Caco-2 (cell line): Measurements from ENCODE around the gene STAB2. TPM values are rescaled to one million over a fixed set of nuclear protein-coding genes. Genes with fewer than 3 reads are reported as not detected.

Experiments
- BruUV-seq: library from RNA; stranded (reverse); fragments of 400-500 nt; replicated peaks from 2 replicates; lab custom pipeline; 2021; lab: Mats Ljungman, UMichigan
- CTCF ChIA-PET: fragments of 300-600 bp; sonication (Branson Sonifier 250); formaldehyde crosslinking; loops from one replicate; lab custom pipeline; 2022; ENCODE audit warnings: antibody characterized with exemption; lab: Charles Lee
- POLR2A ChIA-PET: fragments of 300-600 bp; sonication (Branson Sonifier 250); formaldehyde crosslinking; loops from one replicate; lab custom pipeline; 2022; ENCODE audit warnings: antibody characterized with exemption; lab: Charles Lee
- DNase-seq, 2 experiments: peaks; one replicate each; pipeline versions ENCODE4 v3.0.0 to v3.0.0-alpha.2; 2020 to 2022
- H3K27me3 ChIP-seq: replicated peaks from 2 replicates; pipeline ENCODE4 v1.6.0; 2011; ENCODE audit warnings: low read length; ENCODE audit not compliant: control insufficient read depth, insufficient read depth
- H3K36me3 ChIP-seq: 2 replicates; pipeline ENCODE4 v1.5.1; 2011; ENCODE audit warnings: low read length; ENCODE audit not compliant: control insufficient read depth, insufficient read depth
- H3K4me1 ChIP-seq: fragments of 250-450 bp; sonication (Bioruptor Pico); 2 replicates; pipeline ENCODE4 v1.5.1; 2020; ENCODE audit warnings: mild to moderate bottlenecking
- H3K4me3 ChIP-seq: 2 replicates; pipeline ENCODE4 v1.5.1; 2011; ENCODE audit warnings: low read depth, mild to moderate bottlenecking, control low read depth, low read length
- H3K9me3 ChIP-seq: fragments of 250-450 bp; sonication (Bioruptor Pico); 2 replicates; pipeline ENCODE4 v1.5.1; 2020; ENCODE audit warnings: mild to moderate bottlenecking, moderate library complexity
- H3K27ac Mint-ChIP-seq: one replicate; pipeline ENCODE4 v1.8.0; 2022; ENCODE audit warnings: mixed read lengths; ENCODE audit not compliant: unreplicated experiment
- H3K27me3 Mint-ChIP-seq: one replicate; pipeline ENCODE4 v1.8.0; 2022; ENCODE audit warnings: mixed read lengths; ENCODE audit not compliant: insufficient read depth, unreplicated experiment
- H3K36me3 Mint-ChIP-seq: one replicate; pipeline ENCODE4 v1.8.0; 2022; ENCODE audit warnings: mild to moderate bottlenecking, mixed read lengths; ENCODE audit not compliant: insufficient read depth, unreplicated experiment
- H3K4me1 Mint-ChIP-seq: one replicate; pipeline ENCODE4 v1.8.0; 2022; ENCODE audit warnings: low read depth, mixed read lengths; ENCODE audit not compliant: unreplicated experiment
- H3K4me3 Mint-ChIP-seq: one replicate; pipeline ENCODE4 v1.8.0; 2022; ENCODE audit warnings: mild to moderate bottlenecking, moderate library complexity, mixed read lengths; ENCODE audit not compliant: unreplicated experiment
- H3K9me3 Mint-ChIP-seq: one replicate; pipeline ENCODE4 v1.8.0; 2022; ENCODE audit warnings: mixed read lengths; ENCODE audit not compliant: unreplicated experiment
- intact Hi-C: fragments of 100-400 bp; cut with micrococcal nuclease; formaldehyde crosslinking; loops from one replicate; pipeline ENCODE4 v1.10.0; 2022; ENCODE audit not compliant: unreplicated experiment
- total RNA-seq: library from RNA; stranded (reverse); gene quantifications from 2 replicates; pipeline ENCODE4 v1.2.3, GENCODE V29; 2022
- TF ChIP-seq, protein P1 (sequence below), 2 experiments: fragments of 200-600 bp in 1 of 2; IDR thresholded peaks; 1 replicate in 1 of 2; 2 replicates in 1 of 2; pipeline versions ENCODE4 v1.5.1 to v1.8.0; 2011 to 2022; ENCODE audit warnings: antibody characterized with exemption in 1 of 2, control low read depth in 1 of 2, inconsistent platforms in 1 of 2, low read depth in 1 of 2, low read length in 1 of 2, mild to moderate bottlenecking in 1 of 2, moderate library complexity in 1 of 2; ENCODE audit not compliant: insufficient read depth in 1 of 2, severe bottlenecking in 1 of 2, unreplicated experiment in 1 of 2

Gene STAB2
- total RNA-seq, 1 experiment from 2014 or later: 0.25 TPM

DNA sequence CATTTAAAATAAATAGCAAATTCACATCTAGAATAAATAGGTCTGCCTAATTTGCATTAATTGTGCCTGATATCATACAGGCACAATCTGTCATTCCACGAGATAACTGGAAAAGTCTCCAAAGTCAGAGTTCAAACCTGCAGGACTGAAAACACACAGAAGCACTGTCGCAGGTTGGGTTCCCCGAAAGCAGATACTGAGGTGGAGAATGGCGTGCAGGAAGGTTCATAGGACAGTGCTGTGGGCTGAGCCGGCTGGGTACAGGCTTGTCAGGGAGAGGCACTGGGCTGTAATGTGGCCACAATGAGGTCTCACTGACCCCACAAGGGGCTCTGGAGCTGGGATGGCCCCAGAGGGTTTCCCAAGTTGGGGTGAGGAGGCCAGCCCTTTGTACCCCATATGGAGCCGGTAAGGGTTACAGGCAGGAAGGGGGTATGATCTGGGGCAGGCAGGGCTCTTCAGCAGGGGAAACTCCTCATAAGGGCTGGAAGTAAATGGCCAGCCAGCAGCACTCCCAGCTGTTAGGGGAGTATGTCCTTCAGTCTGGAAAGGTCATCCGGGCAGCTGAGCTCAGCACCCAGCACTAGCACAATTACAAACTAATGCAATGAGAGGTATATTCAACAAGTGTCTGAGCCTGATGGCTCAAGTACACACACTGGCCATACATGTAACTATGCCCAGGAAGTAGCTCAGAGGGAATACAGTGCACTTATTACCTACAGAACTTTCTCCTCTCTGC lies 185.5 kb downstream of the STAB2 start:
- Mint-ChIP-seq H3K27me3 (no peaks in the 10 kb centered on the region), H3K27ac (no peak overlapping the region), H3K4me1 (peaks cover 7% of the 10 kb centered on the region), H3K4me3 (no peak overlapping the region), H3K9me3 (no peaks in the 10 kb centered on the region), H3K36me3 (peaks cover 22% of the 10 kb centered on the region)
- H3K4me3 ChIP-seq: no peak overlapping the region
- H3K36me3 ChIP-seq: no peaks in the 10 kb centered on the region
- no peak for DNase-seq
- BruUV-seq: no TSS peak
- intact Hi-C loops: no loop called here
- no peaks in the 10 kb centered on the region for H3K4me1 ChIP-seq
- no peaks in the 10 kb centered on the region for H3K9me3 ChIP-seq
- TF ChIP-seq, protein P1, sequence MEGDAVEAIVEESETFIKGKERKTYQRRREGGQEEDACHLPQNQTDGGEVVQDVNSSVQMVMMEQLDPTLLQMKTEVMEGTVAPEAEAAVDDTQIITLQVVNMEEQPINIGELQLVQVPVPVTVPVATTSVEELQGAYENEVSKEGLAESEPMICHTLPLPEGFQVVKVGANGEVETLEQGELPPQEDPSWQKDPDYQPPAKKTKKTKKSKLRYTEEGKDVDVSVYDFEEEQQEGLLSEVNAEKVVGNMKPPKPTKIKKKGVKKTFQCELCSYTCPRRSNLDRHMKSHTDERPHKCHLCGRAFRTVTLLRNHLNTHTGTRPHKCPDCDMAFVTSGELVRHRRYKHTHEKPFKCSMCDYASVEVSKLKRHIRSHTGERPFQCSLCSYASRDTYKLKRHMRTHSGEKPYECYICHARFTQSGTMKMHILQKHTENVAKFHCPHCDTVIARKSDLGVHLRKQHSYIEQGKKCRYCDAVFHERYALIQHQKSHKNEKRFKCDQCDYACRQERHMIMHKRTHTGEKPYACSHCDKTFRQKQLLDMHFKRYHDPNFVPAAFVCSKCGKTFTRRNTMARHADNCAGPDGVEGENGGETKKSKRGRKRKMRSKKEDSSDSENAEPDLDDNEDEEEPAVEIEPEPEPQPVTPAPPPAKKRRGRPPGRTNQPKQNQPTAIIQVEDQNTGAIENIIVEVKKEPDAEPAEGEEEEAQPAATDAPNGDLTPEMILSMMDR (IDR thresholded peaks at IDR 0.05; ENCODE audit: insufficient read depth in 1 of 2, low read depth in 1 of 2, low read length in 1 of 2, severe bottlenecking in 1 of 2, unreplicated experiment in 1 of 2): no peak
- POLR2A ChIA-PET: no interaction called here
- CTCF ChIA-PET: no interaction called here
- no peaks in the 10 kb centered on the region for H3K27me3 ChIP-seq

DNA sequence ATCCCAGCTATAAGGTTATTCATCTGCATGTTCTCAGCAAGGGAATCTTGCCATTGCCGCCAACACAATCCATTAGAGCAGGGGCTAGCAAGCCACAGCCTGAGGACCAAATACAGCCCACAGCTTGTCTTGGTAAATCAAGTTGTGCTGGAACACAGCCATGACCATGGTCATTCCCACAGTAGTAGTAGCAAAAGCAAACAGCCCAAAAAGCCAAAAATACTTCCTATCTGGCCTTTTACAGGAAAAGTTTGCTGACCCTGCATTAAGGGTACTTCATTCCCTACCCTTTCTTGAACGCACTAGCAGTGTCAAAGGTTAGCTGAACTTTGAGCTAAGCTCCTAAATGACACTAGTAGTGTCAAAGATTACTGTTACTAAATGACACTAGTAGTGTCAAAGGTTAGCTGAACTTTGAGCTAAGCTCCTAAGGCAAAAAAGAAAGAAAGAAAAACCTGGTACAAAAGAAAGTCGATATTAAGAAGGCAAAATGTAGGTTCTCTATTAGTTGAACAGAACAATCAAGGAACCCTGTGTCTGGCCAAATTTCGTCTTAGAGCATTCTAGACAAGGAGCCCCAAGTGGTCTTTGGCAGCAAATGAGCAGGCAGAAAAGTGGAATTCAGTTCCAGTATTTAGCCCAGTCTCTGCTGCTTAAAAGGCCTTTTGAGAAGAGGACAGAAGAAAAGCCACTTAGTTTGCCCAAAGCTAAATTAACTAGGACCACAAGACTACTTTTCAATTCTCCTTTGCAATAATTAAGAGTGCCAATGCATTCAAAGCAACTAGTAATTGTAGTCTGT lies 186.2 kb downstream of the STAB2 start:
- Histone ChIP-seq H3K9me3 (no peaks in the 10 kb centered on the region), H3K4me3 (no peak overlapping the region), H3K36me3 (no peaks in the 10 kb centered on the region), H3K27me3 (no peaks in the 10 kb centered on the region), H3K4me1 (no peaks in the 10 kb centered on the region)
- Mint-ChIP-seq H3K27me3 (no peaks in the 10 kb centered on the region), H3K4me1 (peaks cover 7% of the 10 kb centered on the region), H3K27ac (no peak overlapping the region), H3K9me3 (no peaks in the 10 kb centered on the region), H3K36me3 (peaks cover 26% of the 10 kb centered on the region), H3K4me3 (no peak overlapping the region)
- TF ChIP-seq, protein P1 (IDR thresholded peaks at IDR 0.05; ENCODE audit: insufficient read depth in 1 of 2, low read depth in 1 of 2, low read length in 1 of 2, severe bottlenecking in 1 of 2, unreplicated experiment in 1 of 2): no peak
- POLR2A ChIA-PET: no interaction called here
- intact Hi-C loops: no loop called here
- DNase-seq: no peak
- BruUV-seq: no TSS peak
- CTCF ChIA-PET: no interaction called here

DNA sequence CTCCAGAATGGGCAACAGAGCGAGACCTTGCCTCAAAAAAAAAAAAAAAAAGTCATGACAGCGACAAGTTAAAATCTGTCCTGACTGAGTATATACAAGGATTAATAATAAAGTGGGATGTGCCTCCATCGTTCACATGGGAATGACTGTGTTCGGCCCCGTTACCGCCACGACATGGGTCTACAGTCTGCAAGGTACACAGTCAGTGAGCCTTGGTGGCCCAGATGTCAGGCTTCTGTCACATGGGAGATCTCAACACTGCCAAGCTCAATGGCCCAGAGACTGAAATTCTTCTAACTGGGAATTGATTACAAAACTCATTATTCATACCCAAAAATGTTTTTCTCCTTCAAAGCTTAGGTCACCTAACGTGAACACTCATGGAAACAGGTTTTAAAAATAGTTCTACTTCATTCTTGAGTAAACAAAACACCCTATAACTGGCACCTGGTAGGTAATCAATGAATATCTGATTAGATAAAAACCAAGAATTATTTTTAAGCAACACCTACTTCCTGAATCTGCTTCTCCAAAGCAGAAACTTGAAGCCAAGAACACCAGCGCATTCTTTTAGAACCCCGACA lies 188.0 kb downstream of the STAB2 start:
- no peaks in the 10 kb centered on the region for H3K9me3 ChIP-seq
- no peaks in the 10 kb centered on the region for H3K36me3 ChIP-seq
- intact Hi-C loops: no loop called here
- H3K9me3 Mint-ChIP-seq: no peaks in the 10 kb centered on the region
- no peak for DNase-seq
- ChIA-PET POLR2A (no interaction called here), CTCF (no interaction called here)
- TF ChIP-seq, protein P1 (IDR thresholded peaks at IDR 0.05; ENCODE audit: insufficient read depth in 1 of 2, low read depth in 1 of 2, low read length in 1 of 2, severe bottlenecking in 1 of 2, unreplicated experiment in 1 of 2): no peak
- no peak overlapping the region for H3K4me3 Mint-ChIP-seq
- no peak overlapping the region for H3K27ac Mint-ChIP-seq
- peaks cover 4% of the 10 kb centered on the region for H3K4me1 ChIP-seq
- no peak overlapping the region for H3K4me3 ChIP-seq
- no peaks in the 10 kb centered on the region for H3K27me3 Mint-ChIP-seq
- no TSS peak for BruUV-seq
- H3K36me3 Mint-ChIP-seq: peaks cover 26% of the 10 kb centered on the region
- no peaks in the 10 kb centered on the region for H3K27me3 ChIP-seq
- peaks cover 7% of the 10 kb centered on the region for H3K4me1 Mint-ChIP-seq
